ENCODE data around the gene EEF1A1. TPM values are rescaled to one million over a fixed set of nuclear protein-coding genes. Genes with fewer than 3 reads are reported as not detected.
"Not testable (repeated sequence)": the region's sequence is repeated elsewhere in the genome, so short reads cannot be mapped to it uniquely, and the experiment has no call there.

EEF1A1 gene
- total RNA-seq, 1 donor from 2014 or later = 9,028 TPM

- H3K9me3 ChIP-seq = no peaks in the 10 kb centered on the region
- TF ChIP-seq CTCF (IDR thresholded peaks at IDR 0.05) = no peak
- H3K4me1 ChIP-seq = peaks cover 11% of the 10 kb centered on the region
- H3K27me3 ChIP-seq = no peaks in the 10 kb centered on the region
- H3K4me3 ChIP-seq = no peak overlapping the region
- intact Hi-C loops (cut with DNase I) = no loop called here
- ATAC-seq = no peak
- H3K36me3 ChIP-seq = no peaks in the 10 kb centered on the region
- no peak overlapping the region for H3K27ac ChIP-seq
- DNase-seq = no peak
These were observed 43.9 kb upstream of the EEF1A1 start for GRCh38 chr6:73564578-73565345.

GRCh38 chr6:73562558-73562957 lies 41.7 kb upstream of the EEF1A1 start:
- H3K27me3 ChIP-seq = no peaks in the 10 kb centered on the region
- H3K4me3 ChIP-seq = no peak overlapping the region
- peaks cover 9% of the 10 kb centered on the region for H3K4me1 ChIP-seq
- intact Hi-C loops (cut with DNase I) = no loop called here
- no peak overlapping the region for H3K27ac ChIP-seq
- no peaks in the 10 kb centered on the region for H3K36me3 ChIP-seq
- no peak for ATAC-seq
- H3K9me3 ChIP-seq = no peaks in the 10 kb centered on the region
- no peak for TF ChIP-seq CTCF (IDR thresholded peaks at IDR 0.05)
- DNase-seq = no peak

DNA sequence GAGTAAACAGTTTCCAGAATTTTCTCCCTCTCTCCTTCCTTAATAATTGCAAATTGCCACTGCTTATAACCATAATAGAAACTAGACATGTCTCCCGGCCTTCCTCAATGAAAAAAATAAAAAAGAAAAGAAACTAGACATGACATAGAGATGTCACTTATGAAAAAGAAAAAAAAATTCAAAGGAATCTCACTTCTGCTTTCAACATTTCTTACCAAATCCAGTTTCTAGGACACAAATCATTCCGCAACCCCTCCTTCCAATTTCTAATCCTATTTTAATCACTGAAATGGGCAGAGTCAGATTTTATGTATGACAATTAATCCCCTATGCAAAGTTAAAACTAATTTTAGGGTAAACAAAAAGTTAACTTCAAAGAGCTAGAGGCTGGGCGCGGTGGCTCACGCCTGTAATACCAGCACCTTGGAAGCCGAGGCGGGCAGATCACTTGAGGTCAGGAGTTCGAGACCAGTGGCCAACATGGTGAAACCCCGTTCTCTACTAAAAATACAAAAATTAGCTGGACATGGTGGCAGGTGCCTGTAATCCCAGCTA lies 40.1 kb upstream of the EEF1A1 start:
- H3K27ac ChIP-seq = no peak overlapping the region
- H3K4me1 ChIP-seq = no peaks in the 10 kb centered on the region
- ATAC-seq = no peak
- intact Hi-C loops (cut with DNase I) = no loop called here
- H3K27me3 ChIP-seq = no peaks in the 10 kb centered on the region
- no peak for DNase-seq
- H3K9me3 ChIP-seq = no peaks in the 10 kb centered on the region
- TF ChIP-seq CTCF (IDR thresholded peaks at IDR 0.05) = no peak
- no peak overlapping the region for H3K4me3 ChIP-seq
- no peaks in the 10 kb centered on the region for H3K36me3 ChIP-seq

GRCh38 chr6:73560182-73560732 lies 39.4 kb upstream of the EEF1A1 start:
- no peaks in the 10 kb centered on the region for H3K27me3 ChIP-seq
- H3K9me3 ChIP-seq = no peaks in the 10 kb centered on the region
- no peak overlapping the region for H3K4me3 ChIP-seq
- H3K27ac ChIP-seq = no peak overlapping the region
- DNase-seq (no peak), ATAC-seq (no peak)
- no peak for TF ChIP-seq CTCF (IDR thresholded peaks at IDR 0.05)
- intact Hi-C loops (cut with DNase I) = no loop called here
- no peaks in the 10 kb centered on the region for H3K36me3 ChIP-seq
- H3K4me1 ChIP-seq = no peaks in the 10 kb centered on the region

DNA sequence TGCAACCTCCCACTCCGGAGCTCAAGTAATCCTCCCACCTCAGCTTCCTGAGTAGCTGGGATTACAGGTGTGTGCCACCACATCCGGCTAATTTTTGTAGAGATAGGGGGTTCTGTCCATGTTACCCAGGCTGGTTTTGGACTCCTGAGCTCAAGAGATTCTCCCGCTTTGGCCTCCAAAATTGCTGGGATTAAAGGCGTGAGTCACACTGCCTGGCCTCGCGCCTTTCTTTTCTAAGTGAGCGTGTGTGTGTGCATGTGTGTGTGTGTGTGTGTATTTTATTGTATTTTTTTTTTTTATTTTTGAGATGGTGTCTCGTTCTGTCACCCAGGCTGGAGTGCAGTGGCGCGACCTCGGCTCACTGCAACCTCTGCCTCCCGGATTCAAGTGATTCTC lies 38.6 kb upstream of the EEF1A1 start:
- H3K9me3 ChIP-seq; intact Hi-C loops (cut with DNase I); H3K27me3 ChIP-seq; H3K4me3 ChIP-seq; H3K36me3 ChIP-seq; ATAC-seq; DNase-seq; H3K27ac ChIP-seq; H3K4me1 ChIP-seq: not testable (repeated sequence)

DNA sequence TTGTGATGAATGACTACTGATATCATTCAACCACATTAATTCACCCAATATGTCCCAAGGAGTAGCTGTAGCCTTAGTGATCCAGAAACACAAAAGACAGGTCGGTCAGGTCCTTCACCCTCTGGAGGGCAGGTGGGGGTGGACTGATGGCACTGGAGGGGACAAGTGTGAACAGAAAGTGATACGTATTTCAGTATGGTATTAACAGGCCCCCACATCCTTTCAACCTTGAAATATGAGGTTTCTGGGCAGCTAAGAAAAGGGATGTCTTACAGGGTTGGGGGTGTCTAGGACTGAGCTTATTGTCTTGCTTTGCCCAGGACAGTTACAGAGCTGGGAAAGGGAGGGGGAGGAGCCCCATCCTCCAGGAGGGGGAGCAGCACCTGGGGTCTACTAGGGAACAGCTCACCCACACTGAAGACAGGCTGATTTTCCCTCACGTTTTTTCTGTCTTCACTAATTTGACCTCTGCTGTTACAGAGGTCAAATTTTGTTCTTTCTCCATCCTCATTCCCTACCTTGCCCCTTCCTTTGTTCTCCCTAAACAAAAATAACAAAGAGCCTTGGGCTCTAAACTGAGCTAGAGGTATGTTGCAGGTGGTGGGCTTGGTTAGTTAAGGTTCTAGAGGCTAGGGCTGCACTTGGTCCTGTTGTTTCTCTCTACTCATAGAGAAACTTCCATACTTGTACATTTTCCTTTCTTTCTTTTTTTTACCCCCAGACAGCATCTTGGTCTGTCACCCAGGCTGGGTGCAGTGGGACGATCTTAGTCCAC lies 38.0 kb upstream of the EEF1A1 start:
- no peaks in the 10 kb centered on the region for H3K36me3 ChIP-seq
- H3K27me3 ChIP-seq = no peaks in the 10 kb centered on the region
- ATAC-seq (no peak), DNase-seq (no peak)
- TF ChIP-seq CTCF (IDR thresholded peaks at IDR 0.05) = no peak
- H3K27ac ChIP-seq = no peak overlapping the region
- no peak overlapping the region for H3K4me3 ChIP-seq
- no peaks in the 10 kb centered on the region for H3K4me1 ChIP-seq
- intact Hi-C loops (cut with DNase I) = no loop called here
- no peaks in the 10 kb centered on the region for H3K9me3 ChIP-seq

Measured in upper lobe of right lung (tissue), 1 donor.